Endothelial cell of umbilical vein (primary cell): ENCODE results near the gene ESAM. TPM values are rescaled to one million over a fixed set of nuclear protein-coding genes. Genes with fewer than 3 reads are reported as not detected.

Source experiments
- BruUV-seq: library from RNA; stranded (reverse); fragments of 400-500 nt; replicated peaks from 2 replicates; lab custom pipeline; 2021; lab: Mats Ljungman, UMichigan
- CTCF ChIA-PET: fragments of 300-600, 350-600 bp; sonication (Branson Sonifier 250); formaldehyde crosslinking; loops from one replicate; lab custom pipeline; 2021; ENCODE audit warnings: antibody characterized with exemption, inconsistent platforms; lab: Charles Lee
- POLR2A ChIA-PET: fragments of 300-600, 350-600 bp; sonication (Branson Sonifier 250); formaldehyde crosslinking; loops from one replicate; lab custom pipeline; 2021; ENCODE audit warnings: antibody characterized with exemption, inconsistent platforms; lab: Charles Lee
- DNase-seq: peaks from one replicate; pipeline ENCODE4 v3.0.0-alpha.2; 2011; ENCODE audit warnings: low read depth, low spot score
- FAIRE-seq: peaks from 2 replicates; lab custom pipeline; 2011; peaks lifted over from hg19 to GRCh38; lab: Jason Lieb, UNC
- H2AFZ ChIP-seq: 2 replicates; pipeline ENCODE4 v1.6.0; 2012; ENCODE audit warnings: low read depth, low read length, control low read depth, inconsistent platforms
- H3K27ac ChIP-seq: 2 replicates; pipeline ENCODE4 v1.5.1; 2011; ENCODE audit warnings: low read depth, mild to moderate bottlenecking, control low read depth, low read length, moderate library complexity; ENCODE audit not compliant: insufficient read depth
- H3K27me3 ChIP-seq, 2 experiments: 2 replicates each; pipeline versions ENCODE4 v1.6.0 to v1.6.1; 2011; ENCODE audit warnings: low read length in 2 of 2, mixed read lengths in 1 of 2; ENCODE audit not compliant: control insufficient read depth in 2 of 2, insufficient read depth in 2 of 2
- H3K36me3 ChIP-seq, 2 experiments: 2 replicates in 1 of 2; 3 replicates in 1 of 2; pipeline ENCODE4 v1.5.1; 2011; ENCODE audit warnings: low read length in 2 of 2, mild to moderate bottlenecking in 1 of 2, moderate library complexity in 1 of 2; ENCODE audit not compliant: control insufficient read depth in 2 of 2, insufficient read depth in 2 of 2; ENCODE audit errors: extremely low read depth in 1 of 2
- H3K4me1 ChIP-seq: 3 replicates; pipeline ENCODE4 v1.5.1; 2011; ENCODE audit warnings: mild to moderate bottlenecking, low read length; ENCODE audit not compliant: control insufficient read depth, insufficient read depth; ENCODE audit errors: extremely low read depth
- H3K4me2 ChIP-seq: 2 replicates; pipeline ENCODE4 v1.6.1; 2011; ENCODE audit warnings: low read length, control low read depth, mixed read lengths; ENCODE audit not compliant: insufficient read depth
- H3K4me3 ChIP-seq, 3 experiments: fragments of 200-600 bp in 1 of 3; sonication (generic), shearing (Covaris generic) in 1 of 3; replicated peaks in 1 of 3; 2 replicates each; pipeline ENCODE4 v1.5.1; 2011 to 2016; ENCODE audit warnings: control low read depth in 3 of 3, low read length in 3 of 3, mild to moderate bottlenecking in 2 of 3, inconsistent platforms in 1 of 3, low read depth in 1 of 3, moderate library complexity in 1 of 3; ENCODE audit not compliant: insufficient read depth in 1 of 3
- H3K79me2 ChIP-seq: 2 replicates; pipeline ENCODE4 v1.6.0; 2012; ENCODE audit warnings: low read length, inconsistent platforms; ENCODE audit not compliant: control insufficient read depth, insufficient read depth
- H3K9ac ChIP-seq: replicated peaks from 2 replicates; pipeline ENCODE3; 2011; ENCODE audit warnings: low read length, control low read depth; ENCODE audit not compliant: insufficient read depth; ENCODE audit errors: extremely low read depth
- H3K9me1 ChIP-seq: replicated peaks from 3 replicates; pipeline ENCODE4 v1.6.0; 2011; ENCODE audit warnings: mild to moderate bottlenecking, low read length; ENCODE audit not compliant: control insufficient read depth, insufficient read depth; ENCODE audit errors: extremely low read depth
- H3K9me3 ChIP-seq: replicated peaks from 2 replicates; pipeline ENCODE4 v1.5.1; 2012; ENCODE audit warnings: low read length, inconsistent platforms; ENCODE audit not compliant: control insufficient read depth, insufficient read depth
- H4K20me1 ChIP-seq: replicated peaks from 2 replicates; pipeline ENCODE3; 2011; ENCODE audit warnings: mild to moderate bottlenecking, low read length; ENCODE audit not compliant: control insufficient read depth, insufficient read depth; ENCODE audit errors: extremely low read depth
- CTCF ChIP-seq, 2 donors: IDR thresholded peaks; 1 replicate in 1 of 2; 2 replicates in 1 of 2; pipeline ENCODE4 v1.5.1; 2011; ENCODE audit warnings: low read length in 2 of 2, mild to moderate bottlenecking in 2 of 2, moderate library complexity in 2 of 2, control low read depth in 1 of 2, inconsistent platforms in 1 of 2, low read depth in 1 of 2; ENCODE audit not compliant: insufficient read depth in 1 of 2; ENCODE audit errors: extremely low read depth in 1 of 2
- GATA2 ChIP-seq: IDR thresholded peaks from 2 replicates; pipeline ENCODE4 v1.7.0; 2011; ENCODE audit warnings: low read depth, mild to moderate bottlenecking, moderate library complexity, mixed read lengths, low read length; ENCODE audit not compliant: insufficient read length, insufficient read depth
- POLR2A ChIP-seq: IDR thresholded peaks from 2 replicates; pipeline ENCODE4 v1.6.1; 2012; ENCODE audit warnings: low read depth, mild to moderate bottlenecking, control low read depth, low read length
- dilution Hi-C: fragments of 300-500 bp; cut with MboI; formaldehyde crosslinking; loops from one replicate; pipeline ENCODE4 v1.15.0; 2019; ENCODE audit warnings: low sequenced_read_pairs; ENCODE audit not compliant: extremely low pct_ligation_motif_present
- intact Hi-C: fragments of 100-400 bp; cut with micrococcal nuclease; formaldehyde crosslinking; loops from one replicate; pipeline ENCODE4 v1.10.0; 2022
- polyA plus RNA-seq, 4 experiments: library from polyadenylated mRNA; depleted of rRNA in 3 of 4; stranded (reverse) in 3 of 4; unstranded in 1 of 4; fragments of >200 nt; gene quantifications; 2 replicates each; pipeline versions ENCODE4 v1.2.1 to v1.2.3, GENCODE V29; 2011 to 2012; ENCODE audit warnings: missing spikeins in 1 of 4
- total RNA-seq: library from RNA; stranded (reverse); gene quantifications from 2 replicates; pipeline ENCODE4 v1.2.3, GENCODE V29; 2021

ESAM gene
- total and polyA plus RNA-seq, 2 donors (not counting 3 experiments of a cell fraction or from before 2014, with no cell fraction given) = 273 to 383 TPM

DNA sequence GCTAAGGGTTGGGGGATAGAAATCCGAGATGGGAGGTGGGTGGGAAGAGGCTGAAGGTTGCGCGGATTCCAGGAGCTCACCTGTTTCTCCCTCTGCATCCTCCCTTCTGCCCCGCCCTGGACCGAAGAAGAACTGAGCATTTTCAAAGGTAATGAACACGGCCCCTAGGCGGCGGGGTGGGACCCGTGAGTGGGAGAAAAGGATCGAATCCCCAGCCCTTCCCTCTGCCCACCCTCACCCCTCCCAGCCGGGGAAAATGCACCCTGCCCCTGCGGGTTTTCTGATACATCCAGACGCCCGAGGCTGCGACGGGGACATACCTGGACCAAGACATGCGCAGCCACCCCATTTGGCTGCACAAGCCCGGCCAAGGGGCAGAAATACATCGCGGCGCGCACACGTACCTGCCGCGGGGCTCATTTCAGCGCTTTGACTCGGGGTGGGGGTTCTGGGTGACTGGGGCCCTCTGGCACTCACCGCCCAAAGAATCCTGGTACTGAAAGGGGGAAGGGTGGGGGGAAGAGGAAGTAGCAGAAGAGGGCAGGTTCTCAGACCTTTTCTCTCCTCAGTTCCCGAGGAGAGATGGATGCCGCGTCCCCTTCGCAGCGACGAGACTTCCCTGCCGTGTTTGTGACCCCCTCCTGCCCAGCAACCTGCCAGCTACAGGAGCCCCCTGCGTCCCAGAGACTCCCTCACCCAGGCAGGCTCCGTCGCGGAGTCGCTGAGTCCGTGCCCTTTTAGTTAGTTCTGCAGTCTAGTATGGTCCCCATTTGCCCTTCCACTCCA is 16.1 kb downstream of the ESAM start:
- ChIA-PET POLR2A (interaction anchor here (1.3 to 5.0 kb wide), 4 partner anchors 13 to 73 kb away, joined by 6 to 67 read pairs (median 12); partner anchors contain the start of genes SIAE and SPA17), CTCF (interaction anchor here (0.8 to 16.9 kb wide), 25 partner anchors 9 to 152 kb away, joined by 3 to 301 read pairs (median 4); partner anchors contain the start of genes ESAM, MSANTD2, ROBO3 and ROBO4)
- intact Hi-C loops (loop anchor here (1.0 kb wide), 5 partner anchors 17 to 91 kb away; partner anchors contain the start of genes SIAE and SPA17), dilution Hi-C loops (no loop called here)
- no peaks in the 10 kb centered on the region for H3K36me3 ChIP-seq
- no peaks in the 10 kb centered on the region for H3K9me1 ChIP-seq
- peak overlapping the region in 2 of 3 experiments; percentile 36 to 46 for H3K4me3 ChIP-seq
- H3K79me2 ChIP-seq = no peaks in the 10 kb centered on the region
- no peaks in the 10 kb centered on the region for H3K27me3 ChIP-seq
- H3K9me3 ChIP-seq = no peaks in the 10 kb centered on the region
- peak overlapping the region; percentile 37 for H3K9ac ChIP-seq
- DNase-seq = no peak
- H3K4me1 ChIP-seq = peaks cover 40% of the 10 kb centered on the region
- TF ChIP-seq GATA2 = no peak
- TF ChIP-seq CTCF (IDR thresholded peaks at IDR 0.05; ENCODE audit: extremely low read depth in 1 of 2, insufficient read depth in 1 of 2, low read depth in 1 of 2, low read length in 2 of 2) = peak; percentile 17 to 42
- TF ChIP-seq POLR2A = peak; percentile 9
- no TSS peak for BruUV-seq
- no peak overlapping the region for H2AFZ ChIP-seq
- no peak for FAIRE-seq
- H3K4me2 ChIP-seq = peak overlapping the region; percentile 49
- H3K27ac ChIP-seq = peak overlapping the region; percentile 46
- no peaks in the 10 kb centered on the region for H4K20me1 ChIP-seq
